ENCODE measurements around the gene ITGAD.

The ITGAD gene

DNA sequence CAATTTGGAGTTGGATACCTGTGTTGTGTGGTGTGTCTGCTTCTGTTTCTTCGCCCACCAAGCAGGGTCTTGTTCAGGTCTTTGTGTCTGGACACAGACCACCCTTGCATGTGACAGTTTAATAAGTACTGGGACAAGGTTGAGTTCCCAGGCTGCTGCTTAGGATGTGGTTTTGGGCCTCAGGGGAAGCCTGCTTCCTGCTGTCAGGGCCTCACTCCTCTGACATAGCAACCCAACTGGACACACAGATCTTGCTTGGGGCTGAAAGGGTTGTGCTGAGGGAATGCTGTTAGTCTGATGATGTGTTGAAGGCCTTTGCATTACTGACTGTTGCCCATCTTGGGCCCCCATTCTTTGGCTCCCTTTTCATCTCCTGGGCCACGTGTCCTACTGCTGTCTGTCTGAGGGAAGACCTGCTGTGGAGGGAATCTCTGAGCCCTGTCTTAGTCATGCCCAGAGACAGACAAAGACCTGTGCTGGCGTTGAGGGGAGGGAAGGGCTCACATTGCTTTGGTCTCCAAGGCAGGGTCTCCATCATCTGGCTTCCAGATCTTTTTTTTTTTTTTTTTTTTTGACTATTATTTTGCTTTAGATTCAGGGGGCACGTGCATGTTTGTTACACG, 74.1 kb downstream of the ITGAD start:
- H3K4me1 ChIP-seq (ENCODE audit: insufficient read depth, low read length, poor library complexity, severe bottlenecking) = peaks cover 20% of the 10 kb centered on the region
- no peaks in the 10 kb centered on the region for H3K9me2 ChIP-seq (replicated peaks; ENCODE audit: low read depth, low read length)
- H3K36me3 ChIP-seq (ENCODE audit: insufficient read depth, low read length) = peaks cover 27% of the 10 kb centered on the region; the same call in 1 of the 2 replicates
- H3F3A ChIP-seq (ENCODE audit: low read depth) = no peaks in the 10 kb centered on the region; the same call in 1 of the 2 replicates
- no peaks in the 10 kb centered on the region for H4K20me1 ChIP-seq (ENCODE audit: insufficient read depth, low read length, poor library complexity, severe bottlenecking)
- no peak overlapping the region for H2AFZ ChIP-seq (ENCODE audit: low read length)
- H3K79me2 ChIP-seq (ENCODE audit: insufficient read depth, low read length) = peaks cover 26% of the 10 kb centered on the region; the same call in 1 of the 2 replicates
- no peaks in the 10 kb centered on the region for H3K9me3 ChIP-seq (ENCODE audit: insufficient read depth, low read depth, low read length)
- H3K9ac ChIP-seq (ENCODE audit: low read depth, low read length, poor library complexity, severe bottlenecking) = peak overlapping the region; percentile 55
- TF ChIP-seq, protein P1, sequence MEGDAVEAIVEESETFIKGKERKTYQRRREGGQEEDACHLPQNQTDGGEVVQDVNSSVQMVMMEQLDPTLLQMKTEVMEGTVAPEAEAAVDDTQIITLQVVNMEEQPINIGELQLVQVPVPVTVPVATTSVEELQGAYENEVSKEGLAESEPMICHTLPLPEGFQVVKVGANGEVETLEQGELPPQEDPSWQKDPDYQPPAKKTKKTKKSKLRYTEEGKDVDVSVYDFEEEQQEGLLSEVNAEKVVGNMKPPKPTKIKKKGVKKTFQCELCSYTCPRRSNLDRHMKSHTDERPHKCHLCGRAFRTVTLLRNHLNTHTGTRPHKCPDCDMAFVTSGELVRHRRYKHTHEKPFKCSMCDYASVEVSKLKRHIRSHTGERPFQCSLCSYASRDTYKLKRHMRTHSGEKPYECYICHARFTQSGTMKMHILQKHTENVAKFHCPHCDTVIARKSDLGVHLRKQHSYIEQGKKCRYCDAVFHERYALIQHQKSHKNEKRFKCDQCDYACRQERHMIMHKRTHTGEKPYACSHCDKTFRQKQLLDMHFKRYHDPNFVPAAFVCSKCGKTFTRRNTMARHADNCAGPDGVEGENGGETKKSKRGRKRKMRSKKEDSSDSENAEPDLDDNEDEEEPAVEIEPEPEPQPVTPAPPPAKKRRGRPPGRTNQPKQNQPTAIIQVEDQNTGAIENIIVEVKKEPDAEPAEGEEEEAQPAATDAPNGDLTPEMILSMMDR (conservative IDR thresholded peaks at IDR 0.05; ENCODE audit: low read length) = no peak
- no peak for TF ChIP-seq EZH2phosphoT487 (IDR thresholded peaks at IDR 0.05; ENCODE audit: borderline replicate concordance)
- H3K27me3 ChIP-seq (ENCODE audit: insufficient read depth, low read length, poor library complexity, severe bottlenecking) = no peaks in the 10 kb centered on the region
- H3K4me2 ChIP-seq (ENCODE audit: low read depth, low read length, poor library complexity, severe bottlenecking) = peak overlapping the region; percentile 61
- peak overlapping the region; percentile 44 for H3K4me3 ChIP-seq (ENCODE audit: low read length, poor library complexity, severe bottlenecking)

GRCh38 chr16:31467858-31468257, 74.7 kb downstream of the ITGAD start:
- no peaks in the 10 kb centered on the region for H3K27me3 ChIP-seq (ENCODE audit: insufficient read depth, low read length, poor library complexity, severe bottlenecking)
- no peak for TF ChIP-seq EZH2phosphoT487 (IDR thresholded peaks at IDR 0.05; ENCODE audit: borderline replicate concordance)
- H3K9me2 ChIP-seq (replicated peaks; ENCODE audit: low read depth, low read length) = no peaks in the 10 kb centered on the region
- H3K79me2 ChIP-seq (ENCODE audit: insufficient read depth, low read length) = peaks cover 21% of the 10 kb centered on the region; the same call in 1 of the 2 replicates
- H3F3A ChIP-seq (ENCODE audit: low read depth) = no peaks in the 10 kb centered on the region; the same call in 1 of the 2 replicates
- peak overlapping the region; percentile 61 for H3K4me2 ChIP-seq (ENCODE audit: low read depth, low read length, poor library complexity, severe bottlenecking)
- peak overlapping the region; percentile 55 for H3K9ac ChIP-seq (ENCODE audit: low read depth, low read length, poor library complexity, severe bottlenecking)
- H3K36me3 ChIP-seq (ENCODE audit: insufficient read depth, low read length) = peaks cover 21% of the 10 kb centered on the region; the same call in 1 of the 2 replicates
- no peak overlapping the region for H2AFZ ChIP-seq (ENCODE audit: low read length)
- H4K20me1 ChIP-seq (ENCODE audit: insufficient read depth, low read length, poor library complexity, severe bottlenecking) = no peaks in the 10 kb centered on the region
- H3K4me1 ChIP-seq (ENCODE audit: insufficient read depth, low read length, poor library complexity, severe bottlenecking) = peaks cover 20% of the 10 kb centered on the region
- peak overlapping the region; percentile 44 for H3K4me3 ChIP-seq (ENCODE audit: low read length, poor library complexity, severe bottlenecking)
- no peaks in the 10 kb centered on the region for H3K9me3 ChIP-seq (ENCODE audit: insufficient read depth, low read depth, low read length)

- H3K36me3 ChIP-seq (ENCODE audit: insufficient read depth, low read length) = peaks cover 3% of the 10 kb centered on the region; the same call in 1 of the 2 replicates
- H3K9me3 ChIP-seq (ENCODE audit: insufficient read depth, low read depth, low read length) = no peaks in the 10 kb centered on the region
- H3K27me3 ChIP-seq (ENCODE audit: insufficient read depth, low read length, poor library complexity, severe bottlenecking) = no peaks in the 10 kb centered on the region
- peaks cover 28% of the 10 kb centered on the region for H3K4me1 ChIP-seq (ENCODE audit: insufficient read depth, low read length, poor library complexity, severe bottlenecking)
- no peak overlapping the region for H3K9ac ChIP-seq (ENCODE audit: low read depth, low read length, poor library complexity, severe bottlenecking)
- no peak overlapping the region for H3K4me3 ChIP-seq (ENCODE audit: low read length, poor library complexity, severe bottlenecking)
- TF ChIP-seq EZH2phosphoT487 (IDR thresholded peaks at IDR 0.05; ENCODE audit: borderline replicate concordance) = no peak
- TF ChIP-seq, protein P1 (conservative IDR thresholded peaks at IDR 0.05; ENCODE audit: low read length) = no peak
- H2AFZ ChIP-seq (ENCODE audit: low read length) = no peak overlapping the region
- no peaks in the 10 kb centered on the region; the same call in 1 of the 2 replicates for H3F3A ChIP-seq (ENCODE audit: low read depth)
- H4K20me1 ChIP-seq (ENCODE audit: insufficient read depth, low read length, poor library complexity, severe bottlenecking) = no peaks in the 10 kb centered on the region
- no peaks in the 10 kb centered on the region for H3K9me2 ChIP-seq (replicated peaks; ENCODE audit: low read depth, low read length)
- peaks cover 16% of the 10 kb centered on the region; the same call in 1 of the 2 replicates for H3K79me2 ChIP-seq (ENCODE audit: insufficient read depth, low read length)
- H3K4me2 ChIP-seq (ENCODE audit: low read depth, low read length, poor library complexity, severe bottlenecking) = no peak overlapping the region
Observed at GRCh38 chr16:31470615-31471014, 77.5 kb downstream of the ITGAD start.

All from Loucy (cell line).